NCI-H2227 treated with DMSO at 0.1 percent for 48 hours (cell line): ENCODE data around the gene ZNF32.
"Not testable (repeated sequence)": the region's sequence is repeated elsewhere in the genome, so short reads cannot be mapped to it uniquely, and the experiment has no call there.

Source experiments
- DNase-seq: peaks from one replicate; lab custom pipeline; 2025; lab: John Stamatoyannopoulos, UW

ZNF32 gene

DNA sequence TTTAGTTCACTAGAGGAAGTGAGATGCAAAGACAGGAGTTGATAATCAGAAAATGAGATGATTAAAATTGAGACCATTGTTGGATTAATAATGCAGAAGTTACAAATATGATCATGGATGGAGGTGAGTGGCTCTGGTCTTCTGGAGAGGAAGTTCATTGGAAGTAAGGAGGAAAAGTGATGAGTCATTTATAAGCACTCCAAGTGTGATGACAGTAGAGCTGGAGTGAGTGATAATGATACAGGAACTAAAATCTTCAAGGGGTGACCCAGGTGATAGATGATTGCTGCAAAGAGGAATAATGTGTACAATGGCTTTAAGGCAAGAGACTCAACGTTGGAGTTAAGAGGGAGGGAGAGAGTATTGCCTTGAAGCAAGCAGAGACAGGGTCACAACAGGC is 20.7 kb downstream of the ZNF32 start:
- peak; percentile 11 for DNase-seq

DNA sequence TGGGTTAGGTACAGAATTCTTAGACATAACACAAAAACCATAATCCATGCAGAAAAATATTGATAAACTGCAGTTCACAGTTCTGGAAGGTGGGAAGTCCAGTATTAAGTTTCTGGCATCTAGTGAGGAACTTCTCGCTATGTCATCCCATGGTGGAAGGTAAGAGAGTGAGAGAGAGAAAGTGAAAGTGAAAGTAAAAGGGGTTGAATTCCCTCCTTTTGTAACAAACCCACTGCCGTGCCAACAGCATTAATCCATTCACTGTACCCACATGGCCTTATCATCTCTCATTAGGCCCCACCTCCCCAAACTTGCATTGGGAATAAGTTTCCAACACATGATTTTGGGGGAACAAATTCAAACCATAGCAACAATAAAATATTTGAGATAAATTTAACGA is 25.3 kb downstream of the ZNF32 start:
- no peak for DNase-seq

DNA sequence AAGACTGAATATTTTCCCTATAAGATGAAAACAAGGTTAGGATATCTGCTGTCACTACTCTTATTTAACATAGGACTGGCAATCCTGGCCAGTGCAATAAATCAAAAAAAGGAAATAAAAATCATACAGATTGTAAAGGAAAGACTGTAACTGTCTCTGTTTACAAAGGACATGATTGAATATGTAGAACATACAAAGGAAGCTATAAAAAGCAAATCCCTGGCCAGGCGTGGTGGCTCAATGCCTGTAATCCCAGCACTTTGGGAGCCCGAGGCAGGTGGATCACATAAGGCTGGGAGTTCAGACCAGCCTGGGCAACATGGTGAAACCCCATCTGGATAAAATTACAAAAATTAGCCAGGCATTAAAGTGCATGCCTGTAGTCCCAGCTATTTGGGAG is 26.6 kb downstream of the ZNF32 start:
- no peak for DNase-seq

DNA sequence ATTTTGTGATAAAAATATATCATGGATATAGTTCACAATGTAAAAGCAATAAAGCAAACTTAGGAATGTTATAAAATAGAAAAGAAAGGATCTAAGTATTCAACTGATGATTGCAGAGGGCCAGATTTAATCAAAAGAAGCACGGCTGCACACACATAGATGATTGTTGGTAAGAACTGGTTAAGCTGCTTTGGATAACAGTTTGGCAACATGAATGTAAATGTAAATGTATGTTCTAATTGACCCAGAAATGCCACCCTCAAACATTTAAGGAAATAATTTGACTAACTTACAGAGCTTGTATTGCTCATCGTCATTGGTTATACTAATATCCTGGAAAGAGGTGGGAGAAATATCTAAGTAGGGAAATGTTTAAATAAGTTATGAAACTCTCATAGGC is 29.3 kb downstream of the ZNF32 start:
- no peak for DNase-seq

DNA sequence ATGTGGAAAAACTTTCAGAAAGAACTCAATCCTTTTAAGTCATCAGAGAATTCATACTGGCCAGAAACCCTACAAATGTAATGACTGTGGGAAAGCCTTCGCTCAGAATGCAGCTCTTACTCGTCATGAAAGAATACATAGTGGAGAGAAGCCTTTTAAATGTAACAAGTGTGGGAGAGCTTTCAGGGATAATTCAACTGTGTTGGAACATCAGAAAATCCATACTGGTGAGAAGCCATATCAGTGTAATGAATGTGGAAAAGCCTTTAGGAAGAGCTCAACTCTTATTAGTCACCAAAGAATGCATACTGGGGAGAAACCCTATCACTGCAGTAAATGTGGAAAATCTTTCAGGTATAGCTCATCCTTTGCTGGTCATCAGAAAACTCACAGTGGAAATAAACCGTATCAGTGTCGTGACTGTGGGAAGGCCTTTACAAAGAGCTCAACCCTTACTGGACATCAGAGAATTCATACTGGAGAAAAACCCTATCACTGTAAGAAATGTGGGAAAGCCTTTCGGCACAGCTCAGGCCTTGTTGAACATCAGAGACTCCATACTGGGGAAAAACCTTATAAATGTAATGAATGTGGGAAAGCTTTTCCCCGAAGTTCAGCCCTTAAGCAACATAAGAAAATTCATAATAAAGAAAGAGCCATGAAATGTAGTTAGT is 31.8 kb downstream of the ZNF32 start:
- DNase-seq = no peak

DNA sequence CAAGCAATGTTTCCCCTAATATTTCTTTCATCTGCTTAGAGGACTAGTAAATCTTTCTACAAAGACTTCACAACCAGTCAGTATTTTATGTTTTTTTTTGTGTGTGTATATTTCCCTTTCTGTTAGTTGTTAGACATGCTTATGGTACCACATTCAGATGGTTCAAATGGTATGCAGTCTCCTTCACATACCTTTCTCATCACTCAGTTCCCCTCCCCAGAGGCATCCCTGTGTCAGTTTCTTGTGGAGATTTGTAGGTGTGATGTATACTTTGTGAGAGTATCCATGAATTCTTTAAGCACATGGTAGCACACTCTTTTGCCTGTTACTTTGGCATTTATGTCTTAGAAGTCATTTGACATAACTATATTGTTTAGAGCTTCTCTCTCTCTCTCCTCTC is 38.0 kb downstream of the ZNF32 start:
- DNase-seq = no peak

DNA sequence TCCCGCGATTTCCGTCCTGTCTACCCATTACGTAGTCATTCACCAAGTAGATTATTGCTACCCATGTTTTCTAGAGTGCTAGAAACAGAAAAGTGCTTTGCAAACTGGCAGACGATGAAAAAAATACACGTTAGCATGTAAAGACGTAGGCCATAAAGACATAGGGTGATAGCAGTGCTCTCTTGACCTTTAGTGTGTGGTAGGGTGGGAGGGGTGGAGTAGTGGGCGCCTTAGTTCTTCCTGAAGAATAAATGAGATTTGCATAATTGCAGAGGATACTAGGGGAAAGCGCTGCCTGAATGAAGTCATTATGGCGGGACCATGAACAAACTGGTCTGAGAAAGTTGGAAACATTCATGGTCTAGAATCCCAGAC is 41.5 kb downstream of the ZNF32 start:
- DNase-seq = no peak

DNA sequence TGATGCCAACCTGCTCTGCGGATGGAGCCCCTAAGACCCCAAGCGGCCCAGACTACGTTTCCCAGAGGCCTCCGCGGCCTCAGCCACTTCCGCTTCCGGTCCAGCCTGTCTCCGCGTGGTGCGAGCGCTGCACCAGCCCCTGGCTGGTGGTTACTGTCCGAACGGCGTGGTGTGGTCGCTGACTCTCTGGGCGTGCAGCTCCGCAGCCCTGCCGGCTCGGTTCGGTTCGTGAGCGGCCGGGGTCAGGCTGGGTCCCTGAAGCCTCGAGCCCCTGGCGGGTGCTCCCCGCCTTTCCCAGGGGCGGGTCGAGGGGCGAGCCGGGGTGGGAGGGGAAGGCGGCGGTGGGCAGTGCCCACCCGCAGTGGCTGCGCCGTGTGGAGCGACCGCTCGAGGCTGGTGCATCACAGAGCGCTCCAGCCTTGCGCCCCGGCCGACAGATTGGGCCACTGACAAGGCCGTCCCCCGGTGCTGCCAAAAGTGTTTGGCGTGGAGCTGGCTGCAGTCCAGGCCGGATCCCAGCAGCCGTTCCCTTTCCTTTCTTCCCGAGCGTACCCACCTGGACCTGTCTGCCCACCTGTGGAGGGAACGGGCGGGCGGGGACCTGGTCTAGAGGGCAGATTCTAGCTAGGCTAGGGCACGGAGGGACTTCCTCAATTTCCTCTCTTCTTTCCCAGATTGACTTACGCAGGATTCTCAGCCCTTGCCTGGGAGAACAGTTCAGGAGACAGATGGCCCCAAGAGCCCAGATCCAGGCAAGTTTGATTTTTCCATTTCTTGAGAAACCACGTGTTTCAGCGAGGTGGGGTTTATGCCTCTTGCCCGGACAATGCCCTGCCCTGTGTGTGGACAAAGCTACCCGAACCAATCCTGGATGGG is 42.1 kb downstream of the ZNF32 start, which contains the start of gene ZNF485:
Gene ZNF485, plus strand, starts transcription at position 116 of the 876 bp plus-strand sequence. Its CDS starts 613 bp downstream, at position 729.
- DNase-seq = peak; percentile 38

DNA sequence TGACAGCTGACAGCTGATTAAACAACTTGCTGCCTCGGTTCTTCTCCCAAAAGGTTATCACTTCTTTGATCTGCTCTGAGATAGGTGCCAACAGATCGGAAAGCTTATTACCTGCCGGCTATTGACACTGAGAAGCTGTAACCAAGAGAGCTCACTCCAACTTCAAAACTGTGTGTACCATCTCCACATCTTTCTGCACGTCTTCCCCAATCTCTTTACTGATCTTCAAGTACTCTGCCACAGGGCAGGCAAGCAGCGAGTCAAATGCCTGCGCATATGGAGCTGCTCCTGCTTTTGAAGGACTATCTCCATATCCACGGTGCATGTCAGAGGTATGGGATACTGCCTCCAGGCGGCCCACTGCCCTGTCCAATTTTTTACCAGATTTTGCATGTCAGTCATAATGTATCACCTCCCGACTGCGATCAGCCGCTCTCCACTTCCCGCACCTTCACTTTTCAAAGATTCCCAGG is 42.8 kb downstream of the ZNF32 start:
- DNase-seq = no peak

DNA sequence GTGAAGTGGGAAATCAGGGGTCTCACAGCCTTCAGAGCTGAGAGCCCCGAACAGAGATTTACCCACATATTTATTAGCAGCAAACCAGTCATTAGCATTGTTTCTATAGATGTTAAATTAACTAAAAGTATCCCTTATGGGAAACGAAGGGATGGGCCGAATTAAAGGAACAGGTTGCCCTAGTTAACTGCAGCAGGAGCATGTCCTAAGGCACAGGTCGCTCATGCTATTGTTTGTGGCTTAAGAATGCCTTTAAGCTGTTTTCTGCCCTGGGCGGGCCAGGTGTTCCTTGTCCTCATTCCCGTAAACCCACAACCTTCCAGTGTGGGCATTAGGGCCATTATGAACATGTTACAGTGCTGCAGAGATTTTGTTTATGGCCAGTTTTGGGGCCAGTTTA is 47.1 kb downstream of the ZNF32 start:
- DNase-seq = not testable (repeated sequence)

DNA sequence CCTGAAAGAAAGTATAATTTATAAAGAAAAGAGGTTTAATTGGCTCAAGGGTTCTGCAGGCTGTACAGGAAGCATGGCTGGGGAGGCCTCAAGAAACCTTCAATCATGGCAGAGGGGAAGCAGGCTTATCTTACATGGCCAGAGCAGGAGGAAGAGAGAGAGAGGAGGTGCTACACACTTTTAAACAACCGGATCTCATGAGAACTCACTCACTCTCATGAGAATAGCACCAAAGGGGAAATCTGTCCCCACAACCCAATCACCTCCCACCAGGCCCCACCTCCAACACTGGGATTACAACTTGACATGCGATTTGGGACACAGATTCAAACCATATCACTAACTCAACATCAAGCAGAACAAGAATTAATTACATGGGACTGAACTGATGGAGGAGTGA is 49.3 kb downstream of the ZNF32 start:
- no peak for DNase-seq

DNA sequence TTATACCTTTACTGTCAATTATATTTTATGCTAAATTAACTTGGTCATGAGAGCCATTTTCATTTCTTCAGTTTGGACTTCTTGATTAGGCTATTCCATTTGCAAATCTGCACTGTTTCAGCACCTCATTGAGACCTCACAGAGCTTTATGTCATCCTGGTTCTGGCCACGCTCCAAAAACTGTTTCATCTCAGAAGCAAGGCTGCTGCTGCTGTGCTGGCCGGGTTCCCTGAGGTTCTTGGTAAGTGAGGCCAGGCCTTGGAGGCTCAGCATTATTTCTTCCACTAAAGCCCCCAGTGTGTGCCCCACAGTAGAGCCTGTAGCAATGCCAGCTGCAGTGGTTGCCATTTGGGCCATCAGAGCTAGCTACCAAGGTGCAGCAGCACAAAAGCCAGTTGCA is 50.2 kb downstream of the ZNF32 start:
- no peak for DNase-seq

DNA sequence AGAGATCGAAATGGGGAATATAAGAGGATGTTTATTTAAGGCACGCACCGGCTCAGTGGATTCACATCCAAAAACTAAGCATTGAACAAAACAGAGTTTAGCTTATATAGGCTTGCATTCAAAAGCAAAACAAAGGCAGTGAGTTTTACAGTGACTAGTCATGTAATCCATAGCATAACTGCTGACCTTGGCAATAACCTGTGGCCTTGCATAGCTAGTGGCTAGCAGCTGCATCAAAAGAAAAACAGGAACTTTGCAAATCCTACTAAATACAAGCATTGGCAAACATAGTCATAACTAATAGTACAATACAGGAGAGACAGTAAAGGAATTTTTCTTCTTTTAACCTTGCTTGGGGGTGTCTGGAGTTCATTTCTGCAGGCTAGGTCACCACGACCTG is 52.1 kb downstream of the ZNF32 start:
- DNase-seq = no peak

DNA sequence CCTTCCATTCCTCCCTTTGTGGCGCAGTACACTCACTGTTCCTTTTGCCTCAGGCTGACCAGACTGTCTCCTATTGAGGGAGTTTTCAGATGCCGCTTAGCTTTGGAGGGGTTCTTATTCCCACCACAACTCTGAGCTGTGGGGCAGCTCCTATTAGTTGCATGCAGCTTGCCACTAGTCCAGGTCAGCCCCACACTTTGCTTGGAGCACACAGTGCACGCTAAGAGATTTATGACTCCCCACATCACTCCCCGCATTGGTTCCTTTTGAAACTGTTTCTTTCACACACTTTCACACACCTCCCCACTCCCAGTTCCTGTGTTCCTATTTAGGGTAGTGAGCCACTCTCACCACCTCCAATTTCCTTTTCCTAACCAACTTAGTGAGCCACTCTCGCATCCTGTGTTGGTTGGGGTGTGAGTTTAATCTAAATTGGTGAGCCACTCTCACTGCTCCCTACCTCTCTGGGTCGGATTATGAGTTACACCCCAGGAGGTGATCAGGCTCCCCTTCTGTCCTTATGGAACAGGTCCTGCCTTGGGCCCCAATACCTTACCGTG is 52.9 kb downstream of the ZNF32 start:
- no peak for DNase-seq

DNA sequence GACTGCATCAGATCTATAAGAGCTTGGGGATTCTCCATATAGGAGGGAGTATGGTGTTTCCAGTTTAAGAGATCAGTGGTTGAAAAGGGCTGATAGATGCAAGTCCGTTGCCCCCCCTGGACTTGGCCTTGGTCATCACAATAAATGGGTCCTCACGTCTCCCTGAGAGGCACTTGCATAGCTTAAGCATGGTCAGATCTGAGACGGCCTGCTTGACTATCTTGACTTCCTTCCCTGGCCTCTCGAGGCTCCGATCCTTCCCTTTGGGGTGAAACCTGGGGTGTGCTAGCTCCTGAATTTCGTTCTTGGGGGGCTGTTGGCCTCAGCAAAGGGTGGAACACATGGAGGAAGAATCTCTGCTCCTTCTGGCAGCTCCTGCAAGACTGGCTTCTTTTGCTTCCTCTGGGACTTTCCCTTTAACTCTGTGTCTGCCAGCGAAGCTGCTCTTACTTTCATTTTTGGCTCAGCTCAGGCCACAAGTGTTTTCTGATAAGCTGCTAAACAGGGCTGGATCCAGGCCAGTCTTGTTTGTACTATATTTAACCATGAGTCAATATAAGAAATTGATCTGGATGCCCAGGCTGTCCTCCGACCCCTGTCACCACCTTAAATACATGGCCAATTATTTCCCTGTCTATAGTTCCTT is 53.6 kb downstream of the ZNF32 start:
- DNase-seq = no peak
